B cell (primary cell): ENCODE data around the gene SPRY1.

Source experiments
- CTCF ChIP-seq: fragments of 200-600 bp; IDR thresholded peaks from one replicate; pipeline ENCODE4 v1.8.0; 2022; ENCODE audit warnings: antibody characterized with exemption, mild to moderate bottlenecking
- EZH2 ChIP-seq: IDR thresholded peaks from 2 replicates; pipeline ENCODE4 v1.6.1; 2012; ENCODE audit warnings: borderline replicate concordance, low read depth, mild to moderate bottlenecking, moderate library complexity, low read length; ENCODE audit not compliant: insufficient read depth, poor library complexity, severe bottlenecking

DNA sequence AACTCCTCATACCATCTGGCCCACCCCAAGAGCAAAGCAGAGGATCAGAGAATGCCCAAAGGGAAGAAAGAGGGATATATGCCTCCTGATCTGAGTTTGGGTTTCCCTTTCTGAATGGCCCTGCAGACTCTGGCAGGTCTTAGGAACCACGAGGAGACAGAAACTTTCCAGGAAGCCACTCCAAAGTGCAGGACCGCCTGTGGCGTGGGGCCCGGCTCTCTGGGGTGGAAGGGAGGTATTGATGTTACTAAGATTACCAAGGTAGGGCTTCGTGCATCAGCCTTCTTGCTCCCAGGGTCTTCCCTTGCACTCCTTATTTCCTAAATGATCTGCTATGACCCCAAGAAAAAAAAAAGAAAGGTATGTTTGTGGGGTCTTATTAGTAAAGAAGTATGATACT, 41.9 kb upstream of the SPRY1 start:
- no peak for TF ChIP-seq CTCF
- no peak for TF ChIP-seq EZH2
